Lower leg skin (tissue), 4 donors: ENCODE data around the gene ADORA1. TPM values are rescaled to one million over a fixed set of nuclear protein-coding genes. Genes with fewer than 3 reads are reported as not detected.

ENCODE experiments used
- DNase-seq, 2 donors: peaks; one replicate each; pipeline ENCODE4 v3.0.0-alpha.2; 2019; ENCODE audit warnings: low spot score in 2 of 2
- H3K4me3 ChIP-seq: fragments of 200-600 bp; sonication (generic); 2 replicates; pipeline ENCODE4 v1.5.1; 2017; ENCODE audit warnings: mild to moderate bottlenecking, low read depth; ENCODE audit not compliant: poor library complexity, severe bottlenecking
- CTCF ChIP-seq, 3 donors: fragments of 450-650 bp; IDR thresholded peaks; one replicate each; pipeline ENCODE4 v1.5.1; 2016; ENCODE audit warnings: antibody characterized with exemption in 3 of 3, mild to moderate bottlenecking in 3 of 3, moderate library complexity in 2 of 3
- POLR2A ChIP-seq, 2 donors: fragments of 450-650 bp; IDR thresholded peaks; one replicate each; pipeline ENCODE4 v1.6.1; 2016 to 2017; ENCODE audit warnings: antibody characterized with exemption in 2 of 2, mild to moderate bottlenecking in 1 of 2, moderate library complexity in 1 of 2
- WGBS, 2 donors: methylation state at CpG; one replicate each; pipeline ENCODE4 v1.1.5; 2018; 5-methylcytosine and 5-hydroxymethylcytosine counted together
- intact Hi-C: fragments of 100-400 bp; cut with DNase I; formaldehyde crosslinking; loops from one replicate; pipeline ENCODE4 v1.15.0; 2023; ENCODE audit warnings: low total_unique reads
- total RNA-seq, 4 donors: library from RNA; depleted of rRNA; stranded (reverse); fragments of >200 nt; gene quantifications; one replicate each; pipeline ENCODE4 v1.1.0, GENCODE V29; 2016

Gene ADORA1
- total RNA-seq, 4 donors from 2014 or later: 1.8 to 7.7 (median 5.3) TPM

DNA sequence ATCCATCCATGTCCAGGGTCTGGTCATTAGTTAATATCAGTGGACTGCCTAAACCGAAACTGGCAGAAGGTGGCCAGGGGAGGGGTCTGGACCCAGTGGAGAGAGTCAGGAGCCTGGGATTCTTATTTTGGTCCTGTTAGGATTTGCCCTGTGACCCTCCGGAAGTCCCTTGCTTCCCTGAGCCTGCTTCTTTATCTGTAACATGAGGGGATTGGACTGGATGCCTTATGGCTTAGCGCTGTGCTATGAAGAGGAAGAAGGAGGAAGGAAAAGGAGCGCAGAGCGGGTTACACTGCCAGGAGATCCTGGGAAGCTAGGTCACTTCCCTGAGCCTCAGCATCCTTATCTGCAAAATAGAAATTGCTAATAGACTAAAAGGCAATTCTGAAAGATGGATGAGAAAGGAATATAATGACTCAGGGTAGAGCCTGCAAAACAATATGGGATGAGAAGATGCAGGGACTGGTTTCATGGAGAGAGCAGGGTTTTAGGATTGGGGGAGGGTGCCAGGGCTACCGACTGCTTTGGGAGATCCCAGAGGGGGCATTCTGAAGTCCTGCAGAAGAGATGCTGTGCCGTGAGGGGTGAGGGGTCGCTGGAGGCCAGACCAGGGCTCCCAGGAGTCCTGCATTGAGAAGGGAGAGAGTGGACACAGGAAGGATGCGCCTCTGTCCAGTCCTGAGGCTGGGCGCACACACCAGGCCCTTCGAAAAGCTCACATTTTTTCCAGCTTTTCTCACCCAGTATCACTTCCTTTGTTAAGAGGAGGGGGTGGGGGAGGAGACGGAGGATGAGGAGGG is 460 bp upstream of the ADORA1 start:
- WGBS, 2 donors: 24 to 27% methylated on average over 12 of the region's 12 CpGs
- H3K4me3 ChIP-seq: no peak overlapping the region
- intact Hi-C loops: no loop called here
- peak in 1 of 2 donors; percentile 53 for DNase-seq
- TF ChIP-seq CTCF (IDR thresholded peaks at IDR 0.05): no peak

DNA sequence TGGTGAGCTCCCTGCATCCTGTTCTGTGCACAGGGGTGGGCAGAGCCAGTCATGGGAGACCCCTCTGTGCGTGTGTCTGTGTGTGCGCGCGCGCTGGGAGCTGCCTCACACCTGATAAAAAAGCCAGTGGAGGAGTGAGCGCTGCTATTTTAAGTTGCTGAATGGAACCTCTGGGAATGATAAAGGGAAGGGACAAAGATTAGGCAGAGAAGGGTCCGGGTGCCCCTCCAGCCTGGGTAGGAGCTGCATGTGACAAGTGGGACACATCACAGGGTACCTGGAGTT is 847 bp downstream of the ADORA1 start:
- no peak for TF ChIP-seq CTCF (IDR thresholded peaks at IDR 0.05)
- no peak for TF ChIP-seq POLR2A (IDR thresholded peaks at IDR 0.05)
- 12 to 25% methylated on average over 7 of the region's 7 CpGs for WGBS, 2 donors
- H3K4me3 ChIP-seq: no peak overlapping the region
- intact Hi-C loops: no loop called here
- no peak for DNase-seq

- WGBS, 2 donors: 92 to 93% methylated on average over 25 to 29 of the region's 29 CpGs
- intact Hi-C loops: no loop called here
- TF ChIP-seq POLR2A (IDR thresholded peaks at IDR 0.05) (no peak), CTCF (IDR thresholded peaks at IDR 0.05) (no peak)
- DNase-seq: peak in 1 of 2 donors; percentile 70
- no peak overlapping the region for H3K4me3 ChIP-seq
Observed at GRCh38 chr1:203128716-203129500, 1.4 kb downstream of the ADORA1 start.

DNA sequence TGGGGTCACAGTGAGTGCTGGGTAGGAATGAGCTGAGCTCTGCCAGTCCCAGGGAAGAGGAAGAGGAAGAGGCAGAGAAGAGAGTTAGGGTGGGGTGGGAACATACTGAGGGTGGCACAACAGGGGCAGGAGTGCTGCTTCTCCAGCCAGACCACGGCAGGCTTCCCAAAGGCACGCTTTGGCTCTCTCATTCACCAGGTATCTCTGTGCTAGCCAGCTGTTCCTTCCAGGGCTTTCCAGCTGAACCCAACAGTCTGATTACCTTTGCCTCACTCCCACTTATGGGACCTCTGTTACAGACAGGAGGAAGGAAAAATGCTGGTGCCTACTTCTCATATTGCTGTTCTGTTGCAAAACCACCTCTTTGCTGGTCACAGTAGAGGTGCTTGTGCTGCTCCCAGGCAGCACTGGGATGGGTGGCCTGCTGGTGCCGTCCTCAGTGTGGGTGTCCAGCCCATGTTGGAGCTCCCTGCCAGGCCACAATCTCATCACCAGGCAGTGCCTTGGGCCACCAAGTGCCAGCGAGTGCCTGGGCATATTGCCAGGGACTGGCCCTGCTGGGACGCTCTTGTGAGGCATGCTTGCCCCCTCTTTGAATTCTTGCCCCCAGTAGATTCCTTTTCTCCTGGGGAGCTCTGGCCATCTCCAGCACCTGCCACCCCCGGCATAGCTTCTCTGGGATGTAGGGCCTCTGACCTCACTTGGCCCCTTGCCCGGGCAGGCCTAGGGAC is 2.1 kb downstream of the ADORA1 start:
- no peak overlapping the region for H3K4me3 ChIP-seq
- peak in 1 of 2 donors; percentile 80 for DNase-seq
- TF ChIP-seq POLR2A (IDR thresholded peaks at IDR 0.05): no peak
- no peak for TF ChIP-seq CTCF (IDR thresholded peaks at IDR 0.05)
- intact Hi-C loops: no loop called here
- 44 to 47% methylated on average over 7 of the region's 7 CpGs for WGBS, 2 donors

DNA sequence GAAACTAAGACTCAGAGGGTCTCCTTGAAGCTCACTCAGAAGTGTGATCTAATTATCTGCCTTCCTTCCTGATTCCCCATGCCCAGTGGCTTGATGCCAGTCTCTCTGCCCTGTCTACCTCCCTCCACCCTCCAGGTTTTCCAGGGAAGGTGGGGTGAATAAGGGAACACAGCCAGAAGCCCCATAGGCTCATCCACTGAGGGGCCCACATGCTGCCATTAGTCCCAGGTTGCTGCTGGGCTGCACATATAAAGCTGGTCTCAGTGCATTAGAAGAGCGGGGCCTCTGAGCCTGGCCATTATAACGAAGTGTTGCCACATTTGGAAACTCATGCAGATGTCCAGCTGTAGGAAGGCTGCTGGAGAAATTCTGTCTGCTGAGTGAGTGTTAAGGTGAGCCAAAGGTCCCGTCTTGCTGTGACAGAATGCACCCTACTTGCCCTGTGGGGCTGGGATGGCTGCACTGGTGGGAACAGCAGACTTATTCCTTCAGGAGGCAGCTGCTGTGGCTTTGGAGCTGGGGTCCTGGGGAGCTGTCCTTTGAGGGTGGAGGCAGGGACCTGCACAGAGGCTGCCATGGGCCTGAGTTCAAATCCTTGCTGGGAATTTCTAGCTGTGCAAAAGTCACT is 2.9 kb downstream of the ADORA1 start:
- no peak overlapping the region for H3K4me3 ChIP-seq
- TF ChIP-seq CTCF (IDR thresholded peaks at IDR 0.05) (no peak), POLR2A (IDR thresholded peaks at IDR 0.05) (no peak)
- DNase-seq: peak in 1 of 2 donors; percentile 81
- 90 to 95% methylated on average over 3 of the region's 3 CpGs for WGBS, 2 donors
- intact Hi-C loops: no loop called here
